ENCODE measurements around the gene SDCCAG8.

GRCh38 chr1:243503155-243503554 is 247.3 kb downstream of the SDCCAG8 start:
- TF ChIP-seq EZH2phosphoT487 (IDR thresholded peaks at IDR 0.05; ENCODE audit: low read depth, severe bottlenecking, unreplicated experiment) (no peak), CTCF (IDR thresholded peaks at IDR 0.05; ENCODE audit: poor library complexity) (no peak), EZH2 (IDR thresholded peaks at IDR 0.05; ENCODE audit: borderline replicate concordance) (no peak)
